HCT116 (cell line): ENCODE results near the gene MECP2. TPM values are rescaled to one million over a fixed set of nuclear protein-coding genes. Genes with fewer than 3 reads are reported as not detected.

Source experiments
- ATAC-seq: fragments of 200-7000 bp; cut with Tn5 transposase; 2 replicates; pipeline ENCODE4 v1.9.1; 2020; ENCODE audit warnings: mild to moderate bottlenecking, moderate library complexity
- BruUV-seq: library from RNA; stranded (reverse); fragments of 400-500 nt; replicated peaks from 2 replicates; lab custom pipeline; 2021; lab: Mats Ljungman, UMichigan
- CTCF ChIA-PET: fragments of 300-600 bp; sonication (Branson Sonifier 250); formaldehyde crosslinking; loops from one replicate; lab custom pipeline; 2021; ENCODE audit warnings: antibody characterized with exemption; lab: Charles Lee
- POLR2A ChIA-PET: fragments of 300-600, 350-600 bp; sonication (Branson Sonifier 250); formaldehyde crosslinking; loops from one replicate; lab custom pipeline; 2021; ENCODE audit warnings: antibody characterized with exemption; lab: Charles Lee
- RAD21 ChIA-PET, 2 experiments: fragments of 300-600 bp; sonication (Branson Sonifier 250); formaldehyde crosslinking; loops; one replicate each; lab custom pipeline; 2023; ENCODE audit warnings: low total read pairs in 2 of 2; ENCODE audit not compliant: uncharacterized antibody in 2 of 2, unreplicated experiment in 2 of 2, low non-redundant PET in 1 of 2; lab: Charles Lee
- DNase-seq: peaks from one replicate; pipeline ENCODE4 v3.0.0-alpha.2; 2010; ENCODE audit warnings: low read depth, low spot score
- H2AFZ ChIP-seq: fragments of 200-600 bp; shearing (Covaris generic), sonication (generic); 2 replicates; pipeline ENCODE4 v1.6.1; 2017; ENCODE audit warnings: low read depth, mixed run types, mixed read lengths, antibody characterized with exemption, low read length; ENCODE audit not compliant: poor library complexity, severe bottlenecking
- H3K27ac ChIP-seq: 2 replicates; pipeline ENCODE4 v1.5.1; 2012; ENCODE audit warnings: low read depth, low read length
- H3K27me3 ChIP-seq: fragments of 200-600 bp; sonication (generic); 2 replicates; pipeline ENCODE4 v1.6.1; 2016; ENCODE audit warnings: mixed run types, low read length, mixed read lengths; ENCODE audit not compliant: insufficient read depth
- H3K36me3 ChIP-seq, 2 experiments: fragments of 200-500 bp in 1 of 2; fragments of 200-600 bp in 1 of 2; sonication (Bioruptor generic) in 1 of 2; sonication (generic) in 1 of 2; 2 replicates each; pipeline versions ENCODE4 v1.5.1 to v1.6.1; 2014 to 2016; ENCODE audit warnings: low read length in 2 of 2, inconsistent platforms in 1 of 2, mixed read lengths in 1 of 2, mixed run types in 1 of 2; ENCODE audit not compliant: insufficient read depth in 2 of 2, control insufficient read depth in 1 of 2
- H3K4me1 ChIP-seq, 2 experiments: fragments of 200-600 bp in 1 of 2; sonication (generic) in 1 of 2; 2 replicates each; pipeline versions ENCODE4 v1.5.1 to v1.6.1; 2012 to 2017; ENCODE audit warnings: low read length in 2 of 2, inconsistent platforms in 1 of 2, mild to moderate bottlenecking in 1 of 2, mixed read lengths in 1 of 2, mixed run types in 1 of 2, moderate library complexity in 1 of 2; ENCODE audit not compliant: insufficient read depth in 2 of 2, control insufficient read depth in 1 of 2
- H3K4me2 ChIP-seq: fragments of 200-600 bp; sonication (generic); 2 replicates; pipeline ENCODE4 v1.6.1; 2017; ENCODE audit warnings: mixed run types, low read length, mixed read lengths
- H3K4me3 ChIP-seq, 2 experiments: fragments of 200-600 bp in 1 of 2; sonication (generic) in 1 of 2; replicated peaks in 1 of 2; 2 replicates each; pipeline ENCODE4 v1.5.1; 2011 to 2016; ENCODE audit warnings: low read length in 2 of 2, control low read depth in 1 of 2, low read depth in 1 of 2, mild to moderate bottlenecking in 1 of 2, mixed read lengths in 1 of 2, mixed run types in 1 of 2
- H3K79me2 ChIP-seq: fragments of 200-600 bp; sonication (generic); 2 replicates; pipeline ENCODE4 v1.6.1; 2017; ENCODE audit warnings: mild to moderate bottlenecking, mixed run types, low read length, moderate library complexity, mixed read lengths; ENCODE audit not compliant: insufficient read depth
- H3K9ac ChIP-seq: fragments of 200-600 bp; sonication (generic); 2 replicates; pipeline ENCODE4 v1.6.1; 2016; ENCODE audit warnings: low read length, mixed read lengths
- H3K9me2 ChIP-seq: fragments of 200-600 bp; sonication (generic), shearing (Covaris generic); 2 replicates; pipeline ENCODE4 v1.6.1; 2017; ENCODE audit warnings: mixed run types, mild to moderate bottlenecking, moderate library complexity; ENCODE audit not compliant: insufficient read depth
- H3K9me3 ChIP-seq, 2 experiments: fragments of 200-500 bp in 1 of 2; fragments of 200-600 bp in 1 of 2; sonication (Bioruptor generic) in 1 of 2; sonication (generic) in 1 of 2; 2 replicates each; pipeline ENCODE4 v1.6.1; 2014 to 2017; ENCODE audit warnings: low read length in 2 of 2, mixed read lengths in 2 of 2, inconsistent platforms in 1 of 2, low read depth in 1 of 2, mild to moderate bottlenecking in 1 of 2, mixed run types in 1 of 2, moderate library complexity in 1 of 2; ENCODE audit not compliant: control insufficient read depth in 1 of 2, insufficient read depth in 1 of 2
- H4K20me1 ChIP-seq: fragments of 200-600 bp; sonication (generic), shearing (Covaris generic); 2 replicates; pipeline ENCODE4 v1.6.1; 2017; ENCODE audit warnings: mixed run types, mild to moderate bottlenecking, moderate library complexity; ENCODE audit not compliant: insufficient read depth
- POLR2A ChIP-seq: IDR thresholded peaks from 2 replicates; pipeline ENCODE4 v1.7.0; 2011; ENCODE audit warnings: borderline replicate concordance; ENCODE audit not compliant: insufficient read depth, insufficient read length; ENCODE audit errors: extremely low read depth
- POLR2AphosphoS5 ChIP-seq: IDR thresholded peaks from 2 replicates; pipeline ENCODE4 v1.6.1; 2011; ENCODE audit warnings: mild to moderate bottlenecking, low read depth, low read length, moderate library complexity
- SP1 ChIP-seq: IDR thresholded peaks from 2 replicates; pipeline ENCODE4 v1.6.1; 2012; ENCODE audit warnings: low read depth
- intact Hi-C: fragments of 100-400 bp; cut with micrococcal nuclease; formaldehyde crosslinking; loops from 2 replicates; pipeline ENCODE4 v1.10.0; 2022
- total RNA-seq: library from RNA; stranded (reverse); gene quantifications from one replicate; pipeline ENCODE4 v1.2.1, GENCODE V29; 2021; ENCODE audit not compliant: unreplicated experiment
- TF ChIP-seq, protein P1 (sequence below): IDR thresholded peaks from 2 replicates; pipeline ENCODE4 v1.6.1; 2012
- TF ChIP-seq, protein P2 (sequence below): IDR thresholded peaks from 2 replicates; pipeline ENCODE4 v1.6.1; 2012; ENCODE audit warnings: low read depth

The MECP2 gene
- total RNA-seq, 1 experiment from 2014 or later, result 32.4 TPM

GRCh38 chrX:154096140-154097002 is 1.1 kb downstream of the MECP2 start:
- Histone ChIP-seq H3K27me3 (no peaks in the 10 kb centered on the region), H3K4me3 (peak overlapping the region; percentile 63 to 64), H3K36me3 (no peaks in the 10 kb centered on the region), H4K20me1 (no peaks in the 10 kb centered on the region)
- ATAC-seq, result no peak
- no peak for TF ChIP-seq POLR2A
- no peak for TF ChIP-seq SP1
- TF ChIP-seq, protein P1, sequence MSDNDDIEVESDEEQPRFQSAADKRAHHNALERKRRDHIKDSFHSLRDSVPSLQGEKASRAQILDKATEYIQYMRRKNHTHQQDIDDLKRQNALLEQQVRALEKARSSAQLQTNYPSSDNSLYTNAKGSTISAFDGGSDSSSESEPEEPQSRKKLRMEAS, result no peak
- TF ChIP-seq, protein P2, sequence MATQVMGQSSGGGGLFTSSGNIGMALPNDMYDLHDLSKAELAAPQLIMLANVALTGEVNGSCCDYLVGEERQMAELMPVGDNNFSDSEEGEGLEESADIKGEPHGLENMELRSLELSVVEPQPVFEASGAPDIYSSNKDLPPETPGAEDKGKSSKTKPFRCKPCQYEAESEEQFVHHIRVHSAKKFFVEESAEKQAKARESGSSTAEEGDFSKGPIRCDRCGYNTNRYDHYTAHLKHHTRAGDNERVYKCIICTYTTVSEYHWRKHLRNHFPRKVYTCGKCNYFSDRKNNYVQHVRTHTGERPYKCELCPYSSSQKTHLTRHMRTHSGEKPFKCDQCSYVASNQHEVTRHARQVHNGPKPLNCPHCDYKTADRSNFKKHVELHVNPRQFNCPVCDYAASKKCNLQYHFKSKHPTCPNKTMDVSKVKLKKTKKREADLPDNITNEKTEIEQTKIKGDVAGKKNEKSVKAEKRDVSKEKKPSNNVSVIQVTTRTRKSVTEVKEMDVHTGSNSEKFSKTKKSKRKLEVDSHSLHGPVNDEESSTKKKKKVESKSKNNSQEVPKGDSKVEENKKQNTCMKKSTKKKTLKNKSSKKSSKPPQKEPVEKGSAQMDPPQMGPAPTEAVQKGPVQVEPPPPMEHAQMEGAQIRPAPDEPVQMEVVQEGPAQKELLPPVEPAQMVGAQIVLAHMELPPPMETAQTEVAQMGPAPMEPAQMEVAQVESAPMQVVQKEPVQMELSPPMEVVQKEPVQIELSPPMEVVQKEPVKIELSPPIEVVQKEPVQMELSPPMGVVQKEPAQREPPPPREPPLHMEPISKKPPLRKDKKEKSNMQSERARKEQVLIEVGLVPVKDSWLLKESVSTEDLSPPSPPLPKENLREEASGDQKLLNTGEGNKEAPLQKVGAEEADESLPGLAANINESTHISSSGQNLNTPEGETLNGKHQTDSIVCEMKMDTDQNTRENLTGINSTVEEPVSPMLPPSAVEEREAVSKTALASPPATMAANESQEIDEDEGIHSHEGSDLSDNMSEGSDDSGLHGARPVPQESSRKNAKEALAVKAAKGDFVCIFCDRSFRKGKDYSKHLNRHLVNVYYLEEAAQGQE, result no peak
- no peak for TF ChIP-seq POLR2AphosphoS5
- TF ChIP-seq, all 23 proteins: peak for 0
- CTCF ChIA-PET, result no interaction called here
- Histone ChIP-seq H3K4me1 (peaks cover 8 to 15% of the 10 kb centered on the region in 2 experiments), H3K9me3 (no peaks in the 10 kb centered on the region), H3K9me2 (no peaks in the 10 kb centered on the region), H2AFZ (no peak overlapping the region), H3K27ac (peak overlapping the region; percentile 58), H3K79me2 (peaks cover 56% of the 10 kb centered on the region), H3K9ac (peak overlapping the region; percentile 65), H3K4me2 (peak overlapping the region; percentile 76)
- DNase-seq, result no peak
- RAD21 ChIA-PET, result no interaction called here
- POLR2A ChIA-PET, result interaction anchor here (0.7 kb wide), 1 partner anchor 207 kb away, joined by 5 read pairs; no protein-coding TSS in a partner anchor
- TSS peak; percentile 48 for BruUV-seq
- intact Hi-C loops, result no loop called here
